Neural progenitor cell (in vitro differentiated cells): ENCODE measurements around the gene ZNF202. TPM values are rescaled to one million over a fixed set of nuclear protein-coding genes. Genes with fewer than 3 reads are reported as not detected.

Source experiments
- DNase-seq: peaks from one replicate; pipeline ENCODE4 v3.0.0-alpha.2; 2016; ENCODE audit warnings: low spot score
- H2AFZ ChIP-seq: fragments of 200-600 bp; sonication (generic); replicated peaks from 2 replicates; pipeline ENCODE4 v1.6.1; 2016; ENCODE audit warnings: antibody characterized with exemption
- H3F3A ChIP-seq: fragments of 200-600 bp; sonication (generic); 2 replicates; pipeline ENCODE4 v1.6.1; 2016; ENCODE audit warnings: antibody characterized with exemption, low read depth
- H3K27ac ChIP-seq: fragments of 200-600 bp; sonication (generic); 2 replicates; pipeline ENCODE4 v1.5.1; 2016; ENCODE audit warnings: mild to moderate bottlenecking
- H3K27me3 ChIP-seq: fragments of 200-600 bp; sonication (generic); 2 replicates; pipeline ENCODE4 v1.6.1; 2016; ENCODE audit warnings: mild to moderate bottlenecking, moderate library complexity
- H3K36me3 ChIP-seq: fragments of 200-600 bp; sonication (generic); 2 replicates; pipeline ENCODE4 v1.5.1; 2016
- H3K4me1 ChIP-seq: fragments of 200-600 bp; sonication (generic); 2 replicates; pipeline ENCODE4 v1.6.1; 2016; ENCODE audit warnings: mixed run types
- H3K4me2 ChIP-seq: fragments of 200-600 bp; sonication (generic); 2 replicates; pipeline ENCODE4 v1.6.1; 2016
- H3K4me3 ChIP-seq: fragments of 200-600 bp; sonication (generic); 2 replicates; pipeline ENCODE4 v1.5.1; 2016
- H3K79me2 ChIP-seq: fragments of 200-600 bp; sonication (generic); 2 replicates; pipeline ENCODE4 v1.6.1; 2016; ENCODE audit warnings: low read depth
- H3K9ac ChIP-seq: fragments of 200-600 bp; sonication (generic); 2 replicates; pipeline ENCODE4 v1.6.1; 2016
- H3K9me3 ChIP-seq: fragments of 200-600 bp; sonication (generic); 2 replicates; pipeline ENCODE4 v1.5.1; 2016; ENCODE audit warnings: low read depth
- H4K20me1 ChIP-seq: fragments of 200-600 bp; sonication (generic); 2 replicates; pipeline ENCODE4 v1.6.1; 2016; ENCODE audit warnings: low read depth
- H3K27ac Mint-ChIP-seq: 3 replicates; pipeline ENCODE4 v1.8.0; 2021; ENCODE audit warnings: mixed read lengths
- H3K27me3 Mint-ChIP-seq: 2 replicates; pipeline ENCODE4 v1.8.0; 2022; ENCODE audit warnings: low read depth, mild to moderate bottlenecking, inconsistent platforms, moderate library complexity, mixed read lengths; ENCODE audit not compliant: insufficient read depth
- H3K36me3 Mint-ChIP-seq: 3 replicates; pipeline ENCODE4 v1.8.0; 2021; ENCODE audit warnings: mixed read lengths
- H3K4me1 Mint-ChIP-seq: 3 replicates; pipeline ENCODE4 v1.8.0; 2021; ENCODE audit warnings: mixed read lengths
- H3K4me3 Mint-ChIP-seq: 3 replicates; pipeline ENCODE4 v1.8.0; 2021; ENCODE audit warnings: mild to moderate bottlenecking, moderate library complexity, mixed read lengths
- H3K9me3 Mint-ChIP-seq: 3 replicates; pipeline ENCODE4 v1.8.0; 2020; ENCODE audit warnings: mixed read lengths
- EZH2 ChIP-seq: fragments of 200-600 bp; sonication (generic); IDR thresholded peaks from 2 replicates; pipeline ENCODE4 v1.6.1; 2017; ENCODE audit warnings: antibody characterized with exemption, mild to moderate bottlenecking, moderate library complexity
- EZH2phosphoT487 ChIP-seq: fragments of 200-600 bp; sonication (generic); IDR thresholded peaks from 2 replicates; pipeline ENCODE4 v1.6.1; 2017; ENCODE audit warnings: antibody characterized with exemption
- total RNA-seq: library from RNA; depleted of rRNA; stranded (reverse); fragments of >200 nt; gene quantifications from 2 replicates; pipeline ENCODE4 v1.2.3, GENCODE V29; 2015; ENCODE audit warnings: low replicate concordance
- TF ChIP-seq, protein P1 (sequence below): fragments of 200-600 bp; sonication (generic); IDR thresholded peaks from 2 replicates; pipeline ENCODE4 v1.5.1; 2017; ENCODE audit warnings: antibody characterized with exemption, mild to moderate bottlenecking

The ZNF202 gene
- total RNA-seq, 1 donor from 2014 or later = 16.4 TPM

DNA sequence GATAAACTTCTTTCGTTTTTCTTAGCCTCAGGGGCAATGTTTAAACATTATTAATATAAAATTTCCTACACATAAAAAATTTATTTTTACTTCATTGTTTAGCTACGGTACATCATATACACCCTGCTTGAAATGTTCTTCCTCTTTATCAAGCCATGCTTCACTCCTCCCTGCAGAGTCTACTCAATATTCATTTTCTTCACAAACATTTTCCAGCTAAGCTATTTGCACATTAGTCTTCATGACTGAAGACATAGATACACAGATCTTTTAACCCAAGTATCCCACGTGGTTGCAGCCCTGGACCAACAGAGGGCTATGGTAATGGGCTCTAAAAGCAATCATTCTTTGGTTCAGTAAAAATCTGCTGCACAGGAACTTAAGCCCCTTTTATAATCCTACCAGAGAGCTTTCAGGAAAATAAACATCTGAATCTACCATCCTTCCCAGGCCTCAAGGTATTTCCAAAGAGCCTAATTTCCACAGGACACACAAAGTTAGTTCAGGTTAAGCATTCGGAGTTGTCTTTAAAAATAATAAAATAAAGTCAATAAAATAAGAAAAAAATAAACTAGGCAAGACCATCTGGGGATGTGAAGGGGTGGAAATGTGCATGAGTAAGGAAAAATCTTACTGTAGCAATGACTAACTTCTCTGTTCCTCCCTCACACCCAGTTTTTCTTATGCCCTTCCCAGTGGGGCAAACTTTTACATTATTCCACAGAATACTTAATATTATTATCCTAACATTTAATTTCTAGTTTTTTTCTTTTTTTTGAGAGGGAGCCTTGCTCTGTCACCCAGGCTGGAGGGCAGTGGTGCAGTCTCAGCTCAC lies 34.5 kb upstream of the ZNF202 start:
- Histone ChIP-seq H3K36me3 (no peaks in the 10 kb centered on the region), H3K9me3 (no peaks in the 10 kb centered on the region), H3K4me1 (peaks cover 12% of the 10 kb centered on the region), H4K20me1 (no peaks in the 10 kb centered on the region), H3K27ac (peak overlapping the region; percentile 63), H3K4me2 (no peak overlapping the region), H3K9ac (no peak overlapping the region), H2AFZ (no peak overlapping the region), H3K4me3 (no peak overlapping the region), H3F3A (peaks cover 22% of the 10 kb centered on the region), H3K79me2 (no peaks in the 10 kb centered on the region), H3K27me3 (no peaks in the 10 kb centered on the region)
- TF ChIP-seq, protein P1, sequence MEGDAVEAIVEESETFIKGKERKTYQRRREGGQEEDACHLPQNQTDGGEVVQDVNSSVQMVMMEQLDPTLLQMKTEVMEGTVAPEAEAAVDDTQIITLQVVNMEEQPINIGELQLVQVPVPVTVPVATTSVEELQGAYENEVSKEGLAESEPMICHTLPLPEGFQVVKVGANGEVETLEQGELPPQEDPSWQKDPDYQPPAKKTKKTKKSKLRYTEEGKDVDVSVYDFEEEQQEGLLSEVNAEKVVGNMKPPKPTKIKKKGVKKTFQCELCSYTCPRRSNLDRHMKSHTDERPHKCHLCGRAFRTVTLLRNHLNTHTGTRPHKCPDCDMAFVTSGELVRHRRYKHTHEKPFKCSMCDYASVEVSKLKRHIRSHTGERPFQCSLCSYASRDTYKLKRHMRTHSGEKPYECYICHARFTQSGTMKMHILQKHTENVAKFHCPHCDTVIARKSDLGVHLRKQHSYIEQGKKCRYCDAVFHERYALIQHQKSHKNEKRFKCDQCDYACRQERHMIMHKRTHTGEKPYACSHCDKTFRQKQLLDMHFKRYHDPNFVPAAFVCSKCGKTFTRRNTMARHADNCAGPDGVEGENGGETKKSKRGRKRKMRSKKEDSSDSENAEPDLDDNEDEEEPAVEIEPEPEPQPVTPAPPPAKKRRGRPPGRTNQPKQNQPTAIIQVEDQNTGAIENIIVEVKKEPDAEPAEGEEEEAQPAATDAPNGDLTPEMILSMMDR = no peak
- TF ChIP-seq EZH2 (no peak), EZH2phosphoT487 (no peak)
- Mint-ChIP-seq H3K27me3 (no peaks in the 10 kb centered on the region), H3K4me1 (no peaks in the 10 kb centered on the region), H3K36me3 (no peaks in the 10 kb centered on the region), H3K4me3 (no peak overlapping the region), H3K27ac (no peak overlapping the region), H3K9me3 (no peaks in the 10 kb centered on the region)
- no peak for DNase-seq

DNA sequence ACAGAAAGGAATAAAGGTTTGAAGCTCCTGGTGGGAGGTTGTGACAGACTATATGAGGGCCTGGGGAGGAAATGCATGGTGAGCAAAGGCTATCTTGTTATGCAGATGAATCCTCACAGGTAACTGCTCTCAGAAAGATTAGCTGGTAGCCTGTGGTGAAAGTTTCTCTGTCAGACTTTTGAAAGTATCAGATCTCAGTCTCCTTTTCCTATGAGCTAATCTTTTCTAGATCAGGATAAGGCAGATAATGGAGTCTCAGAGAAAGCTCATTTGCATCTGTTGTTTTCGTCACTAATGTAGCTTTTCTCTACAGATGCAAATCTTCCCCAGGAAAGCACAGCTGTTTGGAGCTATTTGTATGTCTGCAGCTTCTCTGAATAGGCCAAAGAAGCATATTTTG lies 33.8 kb upstream of the ZNF202 start:
- H3K27ac ChIP-seq = peak overlapping the region; percentile 63
- peak overlapping the region; percentile 57 for H2AFZ ChIP-seq
- H3K4me1 Mint-ChIP-seq = no peaks in the 10 kb centered on the region
- H4K20me1 ChIP-seq = no peaks in the 10 kb centered on the region
- peaks cover 22% of the 10 kb centered on the region for H3F3A ChIP-seq
- H3K27me3 Mint-ChIP-seq = no peaks in the 10 kb centered on the region
- H3K4me1 ChIP-seq = peaks cover 12% of the 10 kb centered on the region
- TF ChIP-seq EZH2 (no peak), EZH2phosphoT487 (no peak)
- TF ChIP-seq, protein P1 = no peak
- H3K36me3 Mint-ChIP-seq = no peaks in the 10 kb centered on the region
- H3K9me3 Mint-ChIP-seq = no peaks in the 10 kb centered on the region
- no peak overlapping the region for H3K4me3 ChIP-seq
- no peak overlapping the region for H3K9ac ChIP-seq
- no peaks in the 10 kb centered on the region for H3K27me3 ChIP-seq
- H3K36me3 ChIP-seq = no peaks in the 10 kb centered on the region
- DNase-seq = peak; percentile 4
- no peaks in the 10 kb centered on the region for H3K9me3 ChIP-seq
- no peak overlapping the region for H3K4me3 Mint-ChIP-seq
- H3K27ac Mint-ChIP-seq = no peak overlapping the region
- no peaks in the 10 kb centered on the region for H3K79me2 ChIP-seq
- no peak overlapping the region for H3K4me2 ChIP-seq

DNA sequence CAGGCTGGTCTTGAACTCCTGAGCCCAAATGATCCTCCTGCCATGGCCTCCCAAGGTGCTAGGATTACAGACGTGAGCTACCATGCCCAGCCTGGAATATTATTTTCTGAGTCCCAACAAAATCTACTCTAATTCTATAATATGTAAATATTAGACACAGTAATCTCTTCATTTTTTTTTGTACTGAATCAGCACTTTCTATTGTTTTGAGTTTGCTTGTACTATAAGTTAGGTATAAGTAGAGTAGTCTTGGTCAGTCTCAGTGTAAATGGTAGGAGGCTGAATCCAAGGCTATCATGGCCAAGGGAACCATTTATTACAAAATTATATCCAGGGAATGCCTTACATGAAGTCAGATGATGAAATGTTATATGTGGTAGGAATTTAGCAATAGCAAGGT lies 32.5 kb upstream of the ZNF202 start:
- Histone ChIP-seq H4K20me1 (no peaks in the 10 kb centered on the region), H3K27me3 (no peaks in the 10 kb centered on the region)
- H3K27ac Mint-ChIP-seq = no peak overlapping the region

More for the DNA sequence above, 32.5 kb upstream of the ZNF202 start:
- H3K4me2 ChIP-seq = no peak overlapping the region
- no peaks in the 10 kb centered on the region for H3K9me3 ChIP-seq
- H3K9me3 Mint-ChIP-seq = no peaks in the 10 kb centered on the region
- H3K79me2 ChIP-seq = no peaks in the 10 kb centered on the region
- H3K4me3 Mint-ChIP-seq = no peak overlapping the region
- H3K27me3 Mint-ChIP-seq = no peaks in the 10 kb centered on the region
- no peak overlapping the region for H3K9ac ChIP-seq
- no peak overlapping the region for H3K27ac ChIP-seq
- no peak overlapping the region for H2AFZ ChIP-seq
- peaks cover 22% of the 10 kb centered on the region for H3F3A ChIP-seq
- H3K36me3 Mint-ChIP-seq = no peaks in the 10 kb centered on the region
- no peak overlapping the region for H3K4me3 ChIP-seq
- no peaks in the 10 kb centered on the region for H3K4me1 Mint-ChIP-seq
- H3K4me1 ChIP-seq = peaks cover 12% of the 10 kb centered on the region
- no peaks in the 10 kb centered on the region for H3K36me3 ChIP-seq
- DNase-seq = no peak
- TF ChIP-seq, protein P1 = no peak
- no peak for TF ChIP-seq EZH2
- no peak for TF ChIP-seq EZH2phosphoT487
